T-helper 22 cell (primary cell): ENCODE measurements around the gene SPDYE17.
"Not testable (repeated sequence)": the region's sequence is repeated elsewhere in the genome, so short reads cannot be mapped to it uniquely, and the experiment has no call there.

Experiments used
- DNase-seq: peaks from one replicate; pipeline ENCODE4 v3.0.0-alpha.2; 2020; ENCODE audit warnings: low read depth

Gene SPDYE17, protein sequence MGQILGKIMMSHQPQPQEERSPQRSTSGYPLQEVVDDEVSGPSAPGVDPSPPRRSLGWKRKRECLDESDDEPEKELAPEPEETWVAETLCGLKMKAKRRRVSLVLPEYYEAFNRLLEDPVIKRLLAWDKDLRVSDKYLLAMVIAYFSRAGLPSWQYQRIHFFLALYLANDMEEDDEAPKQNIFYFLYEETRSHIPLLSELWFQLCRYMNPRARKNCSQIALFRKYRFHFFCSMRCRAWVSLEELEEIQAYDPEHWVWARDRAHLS

DNA sequence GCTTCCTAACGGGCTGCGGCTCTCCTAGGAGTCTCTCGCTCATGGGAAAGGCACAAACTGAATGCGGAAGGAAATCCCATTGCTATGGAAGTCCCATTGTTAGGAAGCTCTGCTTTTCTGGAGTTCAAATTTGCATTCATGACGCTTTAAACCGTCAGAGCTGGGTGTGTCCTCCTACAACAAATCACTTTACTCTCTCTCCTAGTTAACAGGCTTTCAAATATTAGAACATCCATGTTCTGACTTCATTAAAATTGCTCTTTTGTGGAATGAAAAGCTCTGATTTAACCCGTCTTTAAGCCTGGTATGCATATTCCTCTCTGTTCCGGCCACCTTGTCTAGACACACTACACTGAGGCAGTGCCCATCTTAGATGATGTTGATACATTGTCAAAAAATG lies at the start of gene SPDYE17:
SPDYE17 (minus strand) TSS at position 101 of the 400 bp plus-strand sequence. CDS start 1,791 bp downstream, outside the sequence.
- DNase-seq, result not testable (repeated sequence)

DNA sequence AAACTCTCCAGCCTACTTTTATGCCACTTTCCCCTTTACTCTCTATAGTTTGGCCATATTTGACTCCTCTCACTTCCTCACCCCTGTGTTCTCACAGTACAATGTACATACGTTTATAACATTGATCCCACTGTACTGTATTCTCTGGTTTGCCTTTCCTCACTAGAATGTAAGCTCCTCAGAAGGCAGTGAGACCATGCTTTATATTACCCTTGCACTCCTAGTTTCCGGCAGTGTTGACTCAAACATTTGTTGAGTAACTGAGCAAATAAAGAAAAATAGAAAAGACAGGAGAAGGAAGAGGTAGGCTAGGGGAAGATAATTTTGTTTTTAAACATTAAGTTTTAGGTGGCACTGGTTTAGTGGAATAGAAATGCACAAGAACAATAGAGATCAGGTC lies 48.1 kb upstream of the SPDYE17 start:
- not testable (repeated sequence) for DNase-seq

DNA sequence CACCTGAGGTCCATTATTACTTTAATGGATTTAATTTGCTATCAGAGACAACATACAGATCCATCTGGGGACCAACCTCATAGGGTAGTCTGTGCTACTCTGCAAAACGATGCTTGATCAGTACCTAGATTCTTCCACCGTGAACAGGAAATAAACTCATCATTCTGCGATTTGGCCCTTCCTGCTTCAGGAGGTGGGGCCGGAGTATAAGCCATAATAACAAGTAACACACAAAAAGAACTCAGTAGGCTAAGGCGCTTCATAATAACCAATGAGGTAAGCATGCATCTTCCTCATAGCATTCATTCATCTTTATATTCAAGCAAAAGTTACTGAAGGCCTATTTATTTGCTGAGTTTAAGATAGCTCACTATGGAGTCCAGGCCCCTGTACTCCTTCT lies 47.5 kb upstream of the SPDYE17 start:
- DNase-seq, result not testable (repeated sequence)

DNA sequence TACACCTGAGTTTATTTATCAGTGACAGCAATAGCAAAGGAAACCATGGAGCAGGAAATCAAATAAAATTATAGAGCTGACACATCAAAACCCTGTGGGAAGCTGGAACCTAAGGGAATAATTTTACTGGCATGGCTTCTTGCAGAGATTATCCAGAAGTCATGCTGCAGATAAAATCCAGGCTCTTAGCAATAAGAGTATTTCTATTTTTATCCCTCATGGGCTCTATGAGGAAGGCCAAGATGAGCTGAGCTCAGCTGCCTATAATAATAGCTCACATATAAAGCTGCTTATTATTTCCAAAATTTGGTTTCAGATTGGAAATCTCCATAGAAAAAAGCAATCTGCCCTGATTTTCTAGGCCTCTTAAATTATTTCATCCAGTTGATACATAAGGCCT lies 47.0 kb upstream of the SPDYE17 start:
- not testable (repeated sequence) for DNase-seq

DNA sequence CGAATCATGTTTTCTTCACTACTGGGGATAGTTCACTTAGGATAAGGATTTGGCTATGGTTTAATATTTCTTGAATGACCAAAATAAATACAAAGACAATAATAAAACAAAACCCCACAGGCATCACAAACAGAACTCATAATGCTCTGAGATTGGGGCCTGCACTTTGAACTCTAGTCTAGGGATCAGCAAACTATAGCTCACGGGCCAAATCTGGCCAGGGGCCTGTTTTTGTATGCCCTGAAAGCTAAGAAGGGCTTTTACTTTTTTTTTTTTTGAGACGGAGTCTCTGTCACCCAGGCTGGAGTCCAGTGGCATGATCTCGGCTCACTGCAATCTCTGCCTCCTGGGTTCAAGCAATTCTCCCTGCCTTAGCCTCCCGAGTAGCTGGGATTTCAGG lies 44.9 kb upstream of the SPDYE17 start:
- DNase-seq, result not testable (repeated sequence)

DNA sequence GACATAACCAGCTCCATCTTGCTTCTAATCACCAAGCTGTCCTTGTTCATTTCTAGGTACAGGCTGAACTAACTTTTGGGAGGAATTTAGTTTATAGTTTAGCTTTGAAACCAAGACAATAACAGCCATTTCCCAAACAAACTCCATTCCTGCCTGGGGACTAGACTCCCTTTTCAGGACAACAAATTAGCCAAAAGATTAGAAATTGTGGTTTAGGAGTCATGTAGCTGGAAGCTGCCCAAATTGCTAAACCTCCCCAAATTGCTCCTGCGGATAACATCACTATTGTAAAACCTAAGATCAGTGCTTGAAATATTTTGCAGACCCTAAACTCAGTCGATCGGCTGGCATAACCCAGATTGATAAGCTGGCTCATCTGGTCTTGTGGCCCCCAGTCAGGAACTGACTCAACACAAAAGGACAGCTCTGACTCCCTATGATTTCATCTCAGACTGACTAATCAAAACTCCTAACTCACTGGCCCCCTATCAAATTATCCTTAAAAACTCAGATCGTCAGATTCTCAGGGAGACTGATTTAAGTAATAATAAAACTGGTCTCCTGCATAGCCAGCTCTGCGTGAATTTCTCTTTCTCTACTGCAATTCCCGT lies 42.7 kb upstream of the SPDYE17 start:
- not testable (repeated sequence) for DNase-seq

DNA sequence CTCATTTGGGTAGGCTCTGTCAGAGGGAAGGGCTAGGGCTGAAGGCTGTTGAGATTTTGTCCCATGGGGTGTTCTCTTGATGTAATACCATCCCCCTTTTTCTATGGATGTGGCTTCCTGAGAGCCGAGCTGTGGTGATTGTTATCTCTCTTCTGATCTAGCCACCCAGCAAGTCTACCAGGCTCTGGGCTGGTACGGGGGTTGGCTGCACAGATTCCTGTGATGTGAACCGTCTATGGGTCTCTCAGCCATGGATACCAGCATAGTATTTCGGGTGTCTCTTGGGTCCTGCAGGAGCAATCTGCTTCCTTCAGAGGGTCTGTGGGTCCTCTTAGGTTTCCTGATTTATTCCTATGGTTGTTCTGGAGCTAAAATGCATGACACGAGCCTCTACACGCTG lies 38.9 kb upstream of the SPDYE17 start:
- not testable (repeated sequence) for DNase-seq

DNA sequence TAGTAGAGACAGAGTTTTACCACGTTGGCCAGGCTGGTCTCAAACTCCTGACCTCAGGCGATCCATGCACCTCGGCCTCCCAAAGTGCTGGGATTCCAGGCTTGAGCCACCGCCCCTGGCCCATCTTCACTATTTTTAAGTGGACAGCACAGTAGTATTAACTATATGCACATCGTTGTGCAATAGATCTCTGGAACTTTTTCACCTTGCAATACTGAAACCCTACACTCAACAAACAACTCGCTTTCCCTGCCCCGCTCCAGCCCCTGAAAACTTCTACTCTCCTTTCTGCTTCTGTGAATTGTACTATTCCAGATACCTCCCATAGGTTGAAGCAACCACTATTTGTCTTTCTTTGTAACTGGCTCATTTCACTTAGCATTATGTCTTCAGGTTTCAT lies 33.7 kb upstream of the SPDYE17 start:
- not testable (repeated sequence) for DNase-seq

DNA sequence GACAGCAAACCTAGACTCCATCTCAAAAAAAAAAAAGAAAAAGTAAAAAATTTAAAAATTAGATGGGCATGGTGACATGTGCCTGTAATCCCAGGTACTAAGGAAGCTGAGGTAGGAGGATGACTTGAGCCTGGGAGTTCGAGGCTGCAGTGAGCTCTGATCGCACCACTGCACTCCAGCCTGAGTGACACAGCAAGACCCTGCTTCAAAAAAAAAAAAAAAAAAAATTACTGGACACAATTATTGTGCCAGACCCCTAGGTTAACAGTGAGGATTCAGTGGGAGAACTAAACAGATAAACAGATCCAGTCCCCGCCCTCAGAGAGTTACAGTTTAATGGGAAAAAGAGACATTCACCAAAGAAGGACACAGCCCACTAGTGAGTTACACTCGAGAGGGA lies 31.6 kb upstream of the SPDYE17 start:
- DNase-seq, result not testable (repeated sequence)

DNA sequence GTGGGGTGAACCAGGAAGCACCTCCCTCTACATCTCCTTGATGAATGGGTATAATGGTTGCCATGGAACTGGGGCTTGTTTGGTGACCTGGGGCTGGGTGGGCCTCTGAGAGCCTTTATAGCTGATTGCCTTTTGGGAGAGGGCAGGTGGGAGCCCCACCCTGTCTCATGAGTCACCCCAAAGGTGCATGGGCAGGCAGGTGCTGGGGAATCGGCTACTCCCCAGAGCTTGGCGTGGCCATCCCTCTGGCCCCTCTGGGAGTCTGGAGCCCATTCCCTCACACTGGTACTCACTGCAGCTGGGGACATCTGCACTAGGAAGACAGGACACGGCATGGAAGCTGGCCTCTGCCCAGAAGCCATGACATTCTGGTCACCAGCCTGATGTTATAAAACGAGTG lies 30.4 kb upstream of the SPDYE17 start, which contains the start of gene SPDYE18:
SPDYE18 (minus strand) TSS at position 2 of the 400 bp plus-strand sequence. CDS start 2,046 bp downstream, outside the sequence.
- DNase-seq, result not testable (repeated sequence)

DNA sequence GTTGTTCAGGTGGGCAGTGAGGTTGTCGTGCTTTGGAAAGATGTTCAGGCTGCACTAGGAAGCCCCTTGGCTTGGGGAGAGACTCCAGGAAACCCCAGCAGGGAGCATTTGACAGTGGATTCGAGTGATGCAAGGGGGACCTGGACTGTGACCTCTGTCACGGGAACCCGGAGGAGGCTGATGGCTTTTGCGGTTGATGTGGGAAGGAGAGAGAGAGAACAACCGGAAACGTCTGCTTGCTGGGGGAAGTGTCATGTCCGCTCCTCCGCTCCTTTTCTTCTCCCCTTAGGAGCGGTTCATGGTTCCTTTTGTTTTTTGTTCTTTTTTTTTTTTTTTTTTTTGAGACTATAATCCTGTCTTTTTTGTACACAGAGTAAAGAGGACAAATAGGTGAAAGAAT lies 5.8 kb downstream of the SPDYE17 start:
- not testable (repeated sequence) for DNase-seq

DNA sequence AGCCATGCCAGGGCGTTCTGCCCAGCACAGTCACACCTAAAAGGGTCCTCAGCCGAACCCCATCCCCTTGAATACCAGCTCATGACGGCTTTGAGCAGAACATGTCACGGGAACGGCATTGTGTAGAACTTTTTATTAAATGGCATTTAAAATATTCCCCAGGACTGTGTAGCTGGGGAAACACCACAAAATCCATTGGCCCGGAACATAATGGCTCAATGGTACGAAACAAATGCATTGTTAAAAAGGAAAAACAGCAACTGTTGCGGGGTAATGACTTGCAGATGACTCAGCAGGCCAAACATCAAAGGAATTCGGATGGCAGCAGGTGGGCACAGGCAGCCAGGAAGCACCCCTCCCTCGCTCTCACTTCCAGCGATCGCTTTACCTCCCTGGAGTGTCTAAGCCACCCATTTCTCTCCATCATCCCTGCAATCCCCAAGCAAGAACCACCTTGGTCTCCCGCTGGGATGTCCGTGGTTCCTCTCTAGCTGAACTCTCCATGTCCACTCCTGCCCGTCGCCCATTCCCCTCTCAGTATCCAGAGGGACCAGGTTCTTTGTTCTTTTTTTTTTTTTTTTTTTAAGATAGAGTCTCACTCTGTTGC lies 22.0 kb downstream of the SPDYE17 start:
- DNase-seq, result not testable (repeated sequence)

DNA sequence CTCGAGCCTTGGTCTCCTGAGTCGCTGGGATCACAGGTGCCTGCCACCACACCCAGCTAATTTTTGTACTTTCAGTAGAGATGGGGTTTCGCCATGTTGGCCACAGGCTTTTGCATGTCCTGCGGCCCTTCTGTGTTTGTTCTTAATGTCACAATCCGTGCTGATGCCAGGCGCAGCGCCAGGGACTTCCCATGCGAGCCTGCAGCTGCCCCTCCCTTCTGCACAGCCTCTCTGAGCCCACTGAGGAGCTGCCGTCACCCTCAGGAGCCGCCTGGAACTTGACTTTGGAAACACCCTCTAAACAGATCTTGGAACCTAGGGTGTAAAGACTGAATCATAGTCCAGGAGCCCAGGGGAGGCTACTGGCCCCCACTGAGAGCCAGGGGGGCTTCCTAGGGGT lies 24.2 kb downstream of the SPDYE17 start:
- not testable (repeated sequence) for DNase-seq

DNA sequence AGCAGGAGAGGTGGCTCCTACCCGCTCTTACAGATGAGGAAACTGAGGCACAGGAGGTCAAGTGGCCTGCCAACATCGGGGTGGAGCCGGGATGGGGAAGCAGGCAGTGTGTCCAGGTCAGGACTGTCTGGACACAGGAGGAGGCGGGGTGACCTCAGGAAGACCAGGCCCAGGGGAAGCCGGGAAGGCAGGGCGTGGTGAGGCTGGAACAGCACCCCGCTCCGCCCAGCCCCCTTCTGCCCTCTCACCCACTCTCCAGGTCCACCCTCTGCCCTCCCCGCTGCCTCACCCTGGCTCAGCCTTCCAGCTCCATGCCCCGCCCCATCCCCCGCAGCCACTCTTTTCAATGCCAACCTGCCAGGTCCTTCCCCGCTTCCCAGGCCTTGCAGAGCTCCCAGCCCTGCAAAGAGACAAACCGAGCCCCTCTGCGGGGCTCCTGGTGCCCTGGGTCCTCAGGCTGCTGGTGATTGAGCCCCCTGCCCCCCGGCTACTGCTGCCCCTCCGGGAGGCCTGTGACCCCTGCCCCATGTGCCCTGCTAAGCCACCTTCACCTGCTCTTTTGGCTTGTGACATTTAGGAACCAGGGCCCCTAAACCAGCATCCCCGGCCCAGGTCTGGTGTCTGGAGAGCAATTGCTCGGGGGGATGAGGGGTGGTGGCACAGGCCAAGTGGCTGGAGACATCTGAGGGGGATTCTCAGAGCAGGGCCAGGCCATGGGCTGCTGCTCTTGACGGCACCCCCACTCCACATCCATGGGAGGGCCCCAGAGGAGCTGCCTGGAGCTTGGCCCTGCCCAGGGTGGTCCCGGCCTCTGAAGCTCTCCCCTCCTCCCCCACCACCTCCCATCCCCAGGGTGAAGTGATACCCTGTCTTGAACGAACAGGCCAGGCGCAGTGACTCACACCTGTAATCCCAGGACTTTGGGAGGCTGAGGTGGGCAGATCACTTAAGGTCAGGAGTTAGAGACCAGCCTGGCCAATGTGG lies 25.7 kb downstream of the SPDYE17 start:
- not testable (repeated sequence) for DNase-seq

DNA sequence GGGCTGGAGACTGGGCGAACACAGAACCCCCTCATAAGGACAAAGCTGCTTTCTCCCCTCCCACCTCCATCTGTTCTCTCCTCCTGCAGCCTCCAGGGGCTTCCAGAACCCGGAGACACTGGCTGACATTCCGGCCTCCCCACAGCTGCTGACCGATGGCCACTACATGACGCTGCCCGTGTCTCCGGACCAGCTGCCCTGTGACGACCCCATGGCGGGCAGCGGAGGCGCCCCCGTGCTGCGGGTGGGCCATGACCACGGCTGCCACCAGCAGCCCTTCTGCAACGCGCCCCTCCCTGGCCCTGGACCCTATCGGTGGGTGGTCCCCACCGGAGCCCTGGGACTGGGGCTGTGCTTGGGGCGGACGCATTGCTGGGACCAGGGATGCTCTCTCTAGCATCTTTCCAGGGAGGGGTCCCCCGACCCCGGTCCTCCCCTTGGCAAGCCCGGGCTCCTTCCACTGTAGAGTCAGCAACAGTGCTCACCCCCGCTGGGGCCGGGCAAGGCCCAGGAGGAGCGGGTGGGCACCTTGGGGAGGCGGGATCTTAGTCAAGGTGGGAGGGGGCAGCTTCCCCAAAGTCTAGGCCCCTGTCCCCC lies 26.6 kb downstream of the SPDYE17 start:
- DNase-seq, result not testable (repeated sequence)

DNA sequence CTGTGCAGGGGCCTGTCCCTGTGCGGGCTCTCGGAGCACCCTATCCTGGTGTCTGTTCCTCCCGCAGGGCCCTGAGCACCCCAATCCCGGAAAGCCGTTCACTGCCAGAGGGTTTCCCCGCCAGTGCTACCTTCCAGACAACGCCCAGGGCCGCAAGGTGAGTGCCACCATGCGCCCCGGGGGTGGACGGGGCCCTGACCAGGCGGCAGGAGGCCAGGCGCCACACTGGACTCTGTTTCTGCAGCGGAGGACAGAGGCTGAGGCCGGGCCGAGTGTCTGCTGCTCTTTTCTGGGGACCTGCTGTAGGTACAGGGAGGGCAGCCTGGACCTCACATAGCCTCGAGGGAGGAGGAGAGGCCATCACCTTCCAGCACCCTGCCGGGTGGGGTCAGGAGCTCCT lies 28.0 kb downstream of the SPDYE17 start:
- DNase-seq, result not testable (repeated sequence)

DNA sequence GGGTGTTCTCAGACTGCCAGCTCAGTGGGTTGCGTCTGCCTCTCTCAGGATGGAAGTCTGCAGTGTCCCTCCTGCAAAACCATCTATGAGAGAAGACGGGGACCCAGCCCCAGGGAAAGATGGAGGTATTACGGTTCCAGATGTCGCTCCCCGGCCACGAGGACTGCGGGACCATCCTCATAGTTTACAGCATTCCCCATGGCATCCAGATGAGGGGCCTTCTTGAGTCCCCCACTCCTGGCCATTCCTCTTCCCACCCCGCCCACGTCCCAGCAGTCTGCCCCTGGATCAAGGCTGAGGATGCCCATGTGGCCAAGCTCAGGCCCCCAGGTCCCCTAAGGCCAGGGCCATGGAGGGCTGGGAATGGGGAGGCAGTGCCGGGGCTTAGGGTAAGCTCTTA lies 28.9 kb downstream of the SPDYE17 start:
- not testable (repeated sequence) for DNase-seq

DNA sequence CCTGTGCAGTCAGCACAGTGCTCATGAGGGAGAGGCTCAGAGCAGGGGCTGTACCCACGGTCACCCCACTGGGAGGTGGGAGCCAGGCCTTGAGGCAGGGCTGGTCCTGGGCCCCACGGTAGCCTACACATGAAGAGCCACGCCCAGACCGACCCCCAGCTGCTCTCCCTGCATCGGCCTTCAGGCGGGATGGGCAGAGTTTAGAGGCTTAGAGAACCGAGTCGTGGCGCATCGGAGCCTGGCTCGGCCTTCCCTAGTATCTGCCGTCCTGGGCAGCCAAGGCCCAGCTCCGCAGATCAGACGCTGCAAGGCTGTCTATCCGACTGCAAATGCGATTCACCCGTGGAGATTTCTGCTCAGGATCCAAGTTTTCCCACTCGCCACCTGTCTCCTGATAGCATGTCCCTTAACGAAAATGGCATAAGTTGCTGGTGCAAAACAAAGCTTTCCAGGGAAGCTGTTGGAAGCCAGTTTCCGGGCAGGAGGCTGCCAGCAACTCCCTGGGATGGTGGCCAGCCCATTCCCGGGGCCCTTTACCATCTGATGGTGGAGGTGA lies 29.4 kb downstream of the SPDYE17 start:
- not testable (repeated sequence) for DNase-seq

DNA sequence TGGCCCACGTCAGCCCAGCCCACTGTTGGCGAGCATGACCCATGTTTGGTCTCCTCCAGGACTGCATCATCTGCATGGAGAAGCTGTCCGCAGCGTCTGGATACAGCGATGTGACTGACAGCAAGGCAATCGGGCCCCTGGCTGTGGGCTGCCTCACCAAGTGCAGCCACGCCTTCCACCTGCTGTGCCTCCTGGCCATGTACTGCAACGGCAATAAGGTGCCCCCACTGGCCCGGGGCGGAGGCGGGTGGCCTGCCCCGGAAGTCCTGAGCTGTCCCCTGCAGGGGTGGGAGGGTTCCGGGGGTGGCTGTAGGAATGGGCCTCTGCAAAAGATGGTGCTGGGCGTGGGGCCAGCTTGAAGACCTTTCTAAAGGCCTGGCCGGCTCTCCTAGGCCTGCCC lies 30.1 kb downstream of the SPDYE17 start:
- DNase-seq, result not testable (repeated sequence)

DNA sequence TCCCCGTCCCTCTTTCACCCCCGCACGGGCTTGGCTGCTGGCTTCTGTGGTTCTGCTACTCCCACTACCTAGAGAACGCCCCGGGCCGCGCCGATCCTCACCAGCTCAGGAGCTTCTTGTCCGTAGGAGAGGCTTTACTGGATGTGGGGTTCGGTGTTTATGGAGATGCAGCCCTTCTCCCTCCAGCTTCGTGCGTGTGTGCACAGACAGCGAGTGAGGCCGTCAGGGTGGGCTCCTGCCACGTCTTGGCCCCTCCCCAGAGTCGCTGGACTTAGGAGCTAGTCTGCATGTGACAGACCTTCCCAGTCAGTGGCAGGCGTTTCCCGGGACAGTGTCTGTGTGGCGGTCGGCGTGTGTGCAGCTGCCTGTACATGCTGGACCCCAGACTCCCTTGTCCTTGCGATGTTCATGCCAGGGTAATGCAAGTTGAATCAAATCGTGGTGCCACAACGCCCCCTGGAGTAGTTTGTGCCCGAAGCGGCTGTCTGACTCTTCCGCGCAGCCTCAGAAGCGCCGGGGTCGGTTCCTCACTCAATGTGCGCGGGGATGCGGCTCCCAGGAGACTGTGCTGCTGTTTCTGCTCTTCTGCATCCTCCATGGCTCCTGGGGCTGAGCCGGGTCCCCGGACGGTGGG lies 32.6 kb downstream of the SPDYE17 start:
- not testable (repeated sequence) for DNase-seq
